ACC112 (cell line): ENCODE measurements around the gene SLC2A13.
"Not testable (repeated sequence)": the region's sequence is repeated elsewhere in the genome, so short reads cannot be mapped to it uniquely, and the experiment has no call there.

Source experiments
- H2AFZ ChIP-seq: fragments of 200-600 bp; sonication (generic); one replicate; pipeline ENCODE4 v1.6.0; 2017; ENCODE audit warnings: antibody characterized with exemption, low read length; ENCODE audit not compliant: unreplicated experiment
- H3K27ac ChIP-seq: fragments of 200-600 bp; sonication (generic); 2 replicates; pipeline ENCODE4 v1.5.1; 2014; ENCODE audit warnings: low read depth, mild to moderate bottlenecking, antibody characterized with exemption, low read length, moderate library complexity
- H3K27me3 ChIP-seq: fragments of 200-600 bp; sonication (generic); 2 replicates; pipeline ENCODE4 v1.6.1; 2014; ENCODE audit warnings: mild to moderate bottlenecking, antibody characterized with exemption, low read length, moderate library complexity, mixed read lengths; ENCODE audit not compliant: insufficient read depth
- H3K36me3 ChIP-seq: fragments of 200-600 bp; sonication (generic); 2 replicates; pipeline ENCODE4 v1.6.1; 2016; ENCODE audit warnings: mild to moderate bottlenecking, antibody characterized with exemption, low read length, moderate library complexity, mixed read lengths; ENCODE audit not compliant: insufficient read depth
- H3K4me1 ChIP-seq: fragments of 200-600 bp; sonication (generic); one replicate; pipeline ENCODE4 v1.6.1; 2016; ENCODE audit warnings: low read length, mixed read lengths; ENCODE audit not compliant: insufficient read depth, unreplicated experiment, control insufficient read depth
- H3K4me3 ChIP-seq: fragments of 200-600 bp; sonication (generic); 2 replicates; pipeline ENCODE4 v1.5.1; 2014; ENCODE audit warnings: mild to moderate bottlenecking, low read depth, low read length
- H3K79me2 ChIP-seq: fragments of 200-600 bp; sonication (generic); one replicate; pipeline ENCODE4 v1.6.0; 2016; ENCODE audit warnings: low read length; ENCODE audit not compliant: control insufficient read depth, unreplicated experiment, insufficient read depth

The SLC2A13 gene

DNA sequence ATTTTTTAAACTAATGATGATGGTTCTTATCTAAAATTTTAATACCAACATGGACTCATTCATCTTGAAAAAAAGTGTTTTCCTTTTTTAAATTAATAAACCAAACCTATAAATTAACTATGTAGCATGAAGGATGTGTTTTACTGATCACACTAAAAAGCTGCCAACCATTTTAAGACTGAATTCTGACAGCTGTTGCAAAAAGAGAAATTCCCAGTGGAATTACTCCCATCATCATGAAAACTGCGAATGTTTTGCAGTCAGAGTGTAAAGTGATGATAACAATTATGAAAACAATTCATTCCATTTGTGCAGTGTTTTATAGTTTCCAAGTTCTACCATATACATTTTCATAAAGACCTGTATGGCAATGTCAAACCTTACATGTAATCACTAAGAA lies 232.8 kb downstream of the SLC2A13 start:
- Histone ChIP-seq H3K36me3 (no peaks in the 10 kb centered on the region), H3K27ac (no peak overlapping the region), H3K4me1 (no peaks in the 10 kb centered on the region), H2AFZ (no peak overlapping the region), H3K79me2 (no peaks in the 10 kb centered on the region), H3K27me3 (no peaks in the 10 kb centered on the region), H3K4me3 (no peak overlapping the region)

DNA sequence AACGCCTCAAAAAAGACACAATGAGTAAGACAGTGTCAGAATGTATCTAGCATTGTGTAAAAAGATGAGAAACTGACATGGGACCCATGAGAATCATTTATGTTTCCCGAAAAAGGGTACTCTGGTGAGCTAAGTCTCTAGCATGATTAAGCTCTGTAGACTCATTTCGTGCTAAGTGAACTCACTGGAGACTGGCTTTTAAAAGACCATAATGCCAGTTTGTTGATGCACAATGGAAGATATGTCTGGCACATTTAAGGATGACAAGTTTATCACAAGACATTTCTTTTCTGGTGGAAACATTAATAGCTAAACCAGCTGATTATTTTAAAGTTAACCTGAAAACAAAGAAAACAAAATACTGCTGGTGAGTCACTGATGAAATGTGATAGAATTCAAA lies 233.5 kb downstream of the SLC2A13 start:
- H3K4me1 ChIP-seq: no peaks in the 10 kb centered on the region
- H3K79me2 ChIP-seq: no peaks in the 10 kb centered on the region
- no peak overlapping the region for H3K4me3 ChIP-seq
- no peaks in the 10 kb centered on the region for H3K36me3 ChIP-seq
- no peak overlapping the region for H3K27ac ChIP-seq
- H3K27me3 ChIP-seq: no peaks in the 10 kb centered on the region
- no peak overlapping the region for H2AFZ ChIP-seq

DNA sequence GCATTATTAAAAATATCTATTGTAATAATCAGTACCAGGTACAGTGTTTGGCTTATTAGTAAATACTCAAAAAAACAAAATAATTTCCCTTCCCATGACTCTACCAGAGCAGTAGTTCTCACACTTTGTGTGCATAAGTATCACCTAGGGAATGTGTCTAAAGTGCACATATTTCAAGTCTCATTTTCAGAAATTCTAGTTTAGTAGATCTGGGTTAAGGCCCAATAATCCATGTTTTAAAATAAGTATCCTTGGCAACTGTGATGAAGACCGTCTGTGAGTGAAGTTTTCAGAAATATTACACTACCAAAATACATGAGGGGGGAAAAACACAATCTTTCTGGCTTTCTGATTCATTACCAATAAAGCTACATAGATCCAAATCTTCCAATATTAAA lies 237.6 kb downstream of the SLC2A13 start:
- no peak overlapping the region for H2AFZ ChIP-seq
- no peaks in the 10 kb centered on the region for H3K36me3 ChIP-seq
- no peak overlapping the region for H3K4me3 ChIP-seq
- H3K4me1 ChIP-seq: no peaks in the 10 kb centered on the region
- H3K27ac ChIP-seq: no peak overlapping the region
- no peaks in the 10 kb centered on the region for H3K79me2 ChIP-seq
- H3K27me3 ChIP-seq: no peaks in the 10 kb centered on the region

DNA sequence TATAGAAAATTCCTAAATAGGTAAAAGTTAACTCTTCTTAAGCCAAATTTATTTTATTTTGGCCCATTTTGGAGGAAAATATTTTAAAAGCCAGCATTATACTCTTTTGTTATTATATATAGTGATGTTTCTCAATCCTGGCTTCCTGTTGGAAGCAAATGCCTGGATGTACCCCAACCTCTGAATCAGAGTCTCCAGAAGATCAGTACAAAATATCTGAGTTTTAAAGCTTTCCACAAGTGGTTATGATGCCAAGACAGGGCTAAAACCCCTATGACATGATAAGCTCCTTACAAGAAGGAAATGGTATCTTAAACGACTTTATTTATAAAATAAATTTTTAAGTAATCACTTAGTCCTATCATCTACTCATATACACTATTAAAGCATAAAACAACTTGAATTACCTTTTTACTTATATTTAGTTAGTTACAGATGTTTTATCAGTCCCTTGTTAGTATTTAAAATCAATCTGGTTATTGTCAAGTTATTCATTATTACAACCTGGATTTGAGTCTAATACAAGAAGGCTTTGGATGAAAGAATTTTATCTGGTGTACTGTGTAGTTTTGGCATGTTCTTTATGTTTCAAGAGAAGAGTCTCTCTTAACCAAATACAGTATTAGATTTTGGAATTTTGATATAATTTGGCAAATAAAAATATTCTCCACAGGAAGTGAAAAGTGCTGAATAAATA lies 238.1 kb downstream of the SLC2A13 start:
- no peaks in the 10 kb centered on the region for H3K27me3 ChIP-seq
- H3K36me3 ChIP-seq: no peaks in the 10 kb centered on the region
- no peaks in the 10 kb centered on the region for H3K79me2 ChIP-seq

DNA sequence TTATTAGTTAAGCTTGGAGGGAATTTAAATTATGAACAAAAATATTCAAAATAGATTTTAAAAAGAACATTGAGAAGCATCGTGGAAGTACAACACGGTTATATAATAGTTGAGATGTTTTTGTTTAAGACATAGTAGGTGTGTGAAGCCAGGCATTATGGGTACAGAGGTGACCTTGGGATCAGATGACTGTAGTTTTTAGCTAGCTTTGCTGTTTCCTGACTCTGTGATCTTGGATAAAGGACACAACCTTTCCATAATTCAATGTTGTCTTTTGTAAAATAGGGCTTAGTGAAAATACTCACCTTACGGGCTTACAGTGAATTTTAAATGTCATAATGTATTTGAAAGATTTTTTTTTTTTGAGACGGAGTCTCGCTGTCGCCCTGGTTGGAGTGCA lies 239.7 kb downstream of the SLC2A13 start:
- no peak overlapping the region for H3K27ac ChIP-seq
- no peaks in the 10 kb centered on the region for H3K27me3 ChIP-seq
- H2AFZ ChIP-seq: no peak overlapping the region

More for the DNA sequence above, 238.1 kb downstream of the SLC2A13 start:
- Histone ChIP-seq H2AFZ (no peak overlapping the region), H3K4me3 (no peak overlapping the region), H3K27ac (no peak overlapping the region), H3K4me1 (no peaks in the 10 kb centered on the region)

DNA sequence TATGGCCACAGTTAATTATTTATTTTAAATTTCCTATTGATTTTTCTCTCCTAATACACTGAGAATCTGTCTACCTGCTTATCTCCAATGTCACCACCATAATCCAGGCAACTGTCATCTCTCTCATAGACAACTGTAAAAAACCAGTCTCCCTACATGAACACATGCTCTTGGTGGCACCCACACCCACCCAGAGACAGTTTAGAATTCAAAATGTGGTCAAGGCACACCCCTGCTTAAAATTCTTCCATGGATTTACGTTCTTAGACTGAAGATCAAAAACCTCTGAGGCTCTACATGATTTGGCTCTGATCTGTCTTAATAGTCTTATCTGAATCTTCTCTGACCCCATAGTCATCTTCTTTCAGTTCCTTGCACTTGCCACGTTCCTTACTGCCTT lies 245.2 kb downstream of the SLC2A13 start:
- no peak overlapping the region for H2AFZ ChIP-seq
- no peaks in the 10 kb centered on the region for H3K27me3 ChIP-seq
- no peaks in the 10 kb centered on the region; the same call in 1 of the 2 replicates for H3K36me3 ChIP-seq
- no peaks in the 10 kb centered on the region for H3K79me2 ChIP-seq
- no peak overlapping the region for H3K27ac ChIP-seq
- no peak overlapping the region for H3K4me3 ChIP-seq
- H3K4me1 ChIP-seq: no peaks in the 10 kb centered on the region

More for the DNA sequence above, 239.7 kb downstream of the SLC2A13 start:
- Histone ChIP-seq H3K79me2 (no peaks in the 10 kb centered on the region), H3K4me1 (no peaks in the 10 kb centered on the region), H3K36me3 (no peaks in the 10 kb centered on the region), H3K4me3 (no peak overlapping the region)

DNA sequence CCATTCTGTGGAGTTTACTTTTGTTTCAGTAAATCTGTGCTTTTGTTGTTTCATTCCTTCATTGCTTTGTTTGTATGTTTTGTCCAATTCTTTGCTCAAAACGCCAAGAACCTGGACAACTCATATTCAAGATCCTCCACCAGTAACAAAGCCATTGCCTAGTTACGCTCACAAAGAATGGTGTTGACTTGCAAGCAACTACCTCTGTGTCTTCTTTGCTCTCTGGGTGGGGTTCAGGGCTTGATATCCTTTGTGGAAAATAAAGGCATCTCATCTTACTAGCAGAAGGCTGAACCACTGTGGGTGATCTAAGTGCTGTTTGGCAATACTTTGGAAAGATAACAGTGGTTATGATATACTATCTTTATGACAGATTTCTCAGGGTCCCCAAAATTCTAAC lies 252.9 kb downstream of the SLC2A13 start:
- H3K36me3 ChIP-seq: no peaks in the 10 kb centered on the region; the same call in 1 of the 2 replicates

DNA sequence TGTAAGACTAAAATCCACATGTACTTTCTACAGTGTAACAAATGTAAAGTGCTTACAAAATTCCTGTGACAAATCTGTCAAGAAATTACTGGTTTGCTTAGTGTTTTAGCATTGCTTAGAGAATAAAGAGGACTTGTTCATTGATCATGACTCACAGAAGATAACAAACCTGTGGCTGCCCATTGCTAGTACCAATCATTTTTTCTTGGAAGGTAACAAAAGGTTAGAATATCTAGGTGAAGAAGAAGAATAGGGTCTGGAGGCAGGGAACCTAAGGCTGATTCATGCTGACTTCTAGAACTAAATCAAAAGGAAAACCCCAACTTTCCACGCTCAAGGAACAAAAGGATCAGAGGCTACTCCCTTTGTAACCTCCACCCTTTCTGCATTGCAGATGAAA lies 253.5 kb downstream of the SLC2A13 start:
- Histone ChIP-seq H3K27me3 (no peaks in the 10 kb centered on the region), H3K4me1 (no peaks in the 10 kb centered on the region), H3K27ac (no peak overlapping the region), H2AFZ (no peak overlapping the region), H3K79me2 (no peaks in the 10 kb centered on the region), H3K36me3 (no peaks in the 10 kb centered on the region; the same call in 1 of the 2 replicates), H3K4me3 (no peak overlapping the region)

More for the DNA sequence above, 252.9 kb downstream of the SLC2A13 start:
- H3K4me3 ChIP-seq: no peak overlapping the region
- no peak overlapping the region for H3K27ac ChIP-seq
- H2AFZ ChIP-seq: no peak overlapping the region
- H3K79me2 ChIP-seq: no peaks in the 10 kb centered on the region
- H3K4me1 ChIP-seq: no peaks in the 10 kb centered on the region
- no peaks in the 10 kb centered on the region for H3K27me3 ChIP-seq

DNA sequence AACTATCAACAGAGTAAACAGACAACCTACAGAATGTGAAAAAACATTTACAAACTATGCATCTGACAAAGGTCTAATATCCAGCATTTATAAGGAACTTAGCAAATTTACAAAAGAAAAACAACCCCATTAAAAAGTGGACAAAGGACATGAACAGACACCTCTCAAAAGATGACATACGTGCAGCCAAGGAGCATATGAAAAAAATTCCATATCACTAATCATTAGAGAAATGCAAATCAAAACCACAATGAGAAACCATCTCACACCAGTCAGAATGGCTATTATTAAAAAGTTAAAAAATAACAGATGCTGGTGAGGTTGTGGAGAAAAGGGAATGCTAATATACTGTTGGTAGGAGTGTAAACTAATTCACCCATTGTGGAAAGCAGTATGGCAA lies 257.7 kb downstream of the SLC2A13 start:
- H3K4me1 ChIP-seq, H3K36me3 ChIP-seq, H3K27me3 ChIP-seq, H3K79me2 ChIP-seq, H3K4me3 ChIP-seq, H3K27ac ChIP-seq, H2AFZ ChIP-seq: not testable (repeated sequence)

DNA sequence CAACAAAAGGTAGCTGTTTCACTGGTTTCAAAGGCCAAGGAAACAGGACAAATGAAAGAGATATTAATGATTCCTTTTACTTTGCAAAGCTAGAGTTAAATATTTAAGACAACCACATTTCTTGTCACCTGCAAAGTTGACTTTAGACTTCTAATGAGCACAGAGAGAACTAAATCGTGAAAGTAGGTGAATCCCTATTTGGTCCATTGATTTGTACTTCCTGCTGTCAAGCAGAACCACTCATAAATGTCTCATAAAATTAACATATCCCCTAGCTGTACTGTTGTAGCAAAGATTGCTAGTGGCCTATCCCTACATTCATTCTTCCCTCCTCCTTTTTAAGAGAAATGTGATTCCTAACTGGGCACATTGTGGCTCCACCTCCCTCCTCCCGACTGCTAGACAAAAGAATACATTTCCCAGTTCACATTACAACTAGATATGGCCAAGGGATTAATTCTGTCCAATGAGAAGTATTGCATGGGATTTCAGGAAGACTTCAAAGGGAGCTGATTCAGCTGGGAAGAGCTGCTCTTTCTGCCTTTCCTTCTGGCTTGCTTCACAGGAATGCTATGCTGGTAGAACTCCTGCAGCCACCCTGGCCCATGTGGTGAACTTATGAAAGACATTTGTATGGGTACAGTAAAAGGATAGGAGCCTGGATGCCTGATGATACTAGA lies 258.8 kb downstream of the SLC2A13 start:
- Histone ChIP-seq H3K27ac (no peak overlapping the region), H3K36me3 (no peaks in the 10 kb centered on the region), H3K4me1 (no peaks in the 10 kb centered on the region), H2AFZ (no peak overlapping the region), H3K4me3 (no peak overlapping the region), H3K27me3 (no peaks in the 10 kb centered on the region), H3K79me2 (no peaks in the 10 kb centered on the region)

DNA sequence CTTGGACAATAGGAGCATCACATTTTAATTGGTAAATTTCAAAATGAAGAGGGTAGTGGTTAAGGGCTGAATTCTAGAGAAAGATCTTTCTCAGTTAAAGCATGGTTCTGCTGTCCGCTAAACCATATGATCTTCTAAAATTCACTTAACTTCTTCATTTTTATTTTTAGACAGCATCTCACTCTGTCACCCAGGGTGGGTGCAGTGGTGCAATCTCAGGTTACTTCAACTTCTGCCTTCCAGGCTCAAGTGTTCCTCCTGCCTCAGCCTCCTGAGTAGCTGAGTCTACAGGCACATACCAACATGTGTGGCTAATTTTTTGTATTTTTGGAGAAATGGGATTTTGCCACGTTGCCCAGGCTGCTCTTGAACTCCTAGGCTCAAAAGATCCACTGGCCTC lies 259.6 kb downstream of the SLC2A13 start:
- no peak overlapping the region for H3K27ac ChIP-seq
- H3K4me1 ChIP-seq: no peaks in the 10 kb centered on the region
- H3K4me3 ChIP-seq: no peak overlapping the region
- no peaks in the 10 kb centered on the region for H3K27me3 ChIP-seq
- H3K79me2 ChIP-seq: no peaks in the 10 kb centered on the region
- no peak overlapping the region for H2AFZ ChIP-seq
- no peaks in the 10 kb centered on the region for H3K36me3 ChIP-seq
